A673 (cell line): ENCODE measurements around the gene STIM1.

Experiments
- EZH2 ChIP-seq: fragments of 200-600 bp; sonication (generic); IDR thresholded peaks from 2 replicates; pipeline ENCODE4 v1.6.1; 2017; ENCODE audit warnings: borderline replicate concordance, low read depth, mild to moderate bottlenecking, mixed read lengths, antibody characterized with exemption, low read length; ENCODE audit not compliant: poor library complexity, severe bottlenecking
- TF ChIP-seq, protein P1 (sequence below): fragments of 300-800, 200-600 bp; sonication (generic); conservative IDR thresholded peaks from 2 replicates; pipeline ENCODE4 v1.5.1; 2017; ENCODE audit warnings: low read depth, mild to moderate bottlenecking, antibody characterized with exemption, low read length, moderate library complexity, mixed read lengths

DNA sequence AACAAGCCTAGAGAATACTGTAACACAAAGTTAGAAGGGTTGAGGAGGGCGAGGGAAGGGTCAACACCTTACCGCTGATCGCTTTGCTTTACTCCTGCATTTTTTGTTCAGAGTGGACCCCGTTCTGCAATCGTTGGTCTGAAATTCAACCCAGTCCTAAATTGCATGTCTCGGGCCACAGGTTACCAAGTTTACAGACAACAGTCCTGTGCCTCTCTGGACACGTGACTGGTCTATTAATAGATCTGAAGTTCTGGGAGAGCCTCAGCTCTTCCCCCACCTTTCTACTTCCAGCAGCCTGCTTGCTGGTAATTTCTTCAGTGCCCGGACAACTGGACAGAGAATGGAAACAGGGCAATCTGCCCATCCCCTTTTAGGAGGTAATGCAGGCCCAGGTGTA is 74.2 kb downstream of the STIM1 start:
- TF ChIP-seq, protein P1, sequence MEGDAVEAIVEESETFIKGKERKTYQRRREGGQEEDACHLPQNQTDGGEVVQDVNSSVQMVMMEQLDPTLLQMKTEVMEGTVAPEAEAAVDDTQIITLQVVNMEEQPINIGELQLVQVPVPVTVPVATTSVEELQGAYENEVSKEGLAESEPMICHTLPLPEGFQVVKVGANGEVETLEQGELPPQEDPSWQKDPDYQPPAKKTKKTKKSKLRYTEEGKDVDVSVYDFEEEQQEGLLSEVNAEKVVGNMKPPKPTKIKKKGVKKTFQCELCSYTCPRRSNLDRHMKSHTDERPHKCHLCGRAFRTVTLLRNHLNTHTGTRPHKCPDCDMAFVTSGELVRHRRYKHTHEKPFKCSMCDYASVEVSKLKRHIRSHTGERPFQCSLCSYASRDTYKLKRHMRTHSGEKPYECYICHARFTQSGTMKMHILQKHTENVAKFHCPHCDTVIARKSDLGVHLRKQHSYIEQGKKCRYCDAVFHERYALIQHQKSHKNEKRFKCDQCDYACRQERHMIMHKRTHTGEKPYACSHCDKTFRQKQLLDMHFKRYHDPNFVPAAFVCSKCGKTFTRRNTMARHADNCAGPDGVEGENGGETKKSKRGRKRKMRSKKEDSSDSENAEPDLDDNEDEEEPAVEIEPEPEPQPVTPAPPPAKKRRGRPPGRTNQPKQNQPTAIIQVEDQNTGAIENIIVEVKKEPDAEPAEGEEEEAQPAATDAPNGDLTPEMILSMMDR = no peak
- no peak for TF ChIP-seq EZH2
